Measurements from ENCODE around the gene BTF3.
"Not testable (repeated sequence)": the region's sequence is repeated elsewhere in the genome, so short reads cannot be mapped to it uniquely, and the experiment has no call there.

The BTF3 gene

DNA sequence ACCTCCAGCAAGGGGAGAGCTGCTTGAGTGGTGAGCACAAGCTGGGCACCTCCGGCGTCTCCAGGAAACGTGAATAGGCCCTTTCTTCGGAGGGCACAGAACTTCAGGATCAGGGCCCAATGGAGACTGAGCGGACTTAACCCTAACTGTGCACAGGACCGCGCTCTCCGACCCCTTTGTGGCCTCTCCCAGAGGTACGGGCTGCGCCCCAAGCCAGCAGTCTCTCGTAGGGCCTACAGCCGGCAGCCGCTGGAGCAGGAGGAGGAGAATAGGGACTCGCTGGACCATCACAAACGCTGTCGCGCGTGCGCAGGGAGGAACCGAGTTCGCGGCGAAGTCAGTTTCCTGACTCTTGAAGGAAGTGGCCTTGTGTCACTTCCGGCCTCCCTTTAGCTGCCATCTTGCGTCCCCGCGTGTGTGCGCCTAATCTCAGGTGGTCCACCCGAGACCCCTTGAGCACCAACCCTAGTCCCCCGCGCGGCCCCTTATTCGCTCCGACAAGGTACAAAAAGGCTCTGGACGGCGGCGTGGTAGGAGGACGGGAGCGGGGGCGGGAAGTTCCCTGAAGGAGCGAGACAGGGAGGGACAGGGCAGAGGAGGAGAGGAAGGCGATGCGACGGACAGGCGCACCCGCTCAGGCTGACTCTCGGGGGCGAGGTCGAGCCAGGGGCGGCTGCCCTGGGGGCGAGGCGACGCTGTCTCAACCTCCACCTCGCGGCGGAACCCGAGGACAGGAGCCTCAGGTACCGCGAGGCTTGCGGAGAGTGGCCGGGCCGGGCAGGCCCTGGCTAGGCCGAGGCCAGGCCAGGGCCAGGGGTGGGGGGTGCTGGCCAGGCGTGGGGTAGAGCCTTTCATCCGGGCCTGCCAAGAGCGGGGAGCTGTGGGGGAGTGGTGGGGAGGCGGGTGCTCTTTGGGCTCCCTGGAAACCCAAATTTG is at the start of gene BTF3:
BTF3 (plus strand) TSS at position 386 of the 936 bp plus-strand sequence; CDS start at position 612, 226 bp downstream.
- DNase-seq (ENCODE audit: low read depth in 2 of 2) = peak; percentile 86 to 90

DNA sequence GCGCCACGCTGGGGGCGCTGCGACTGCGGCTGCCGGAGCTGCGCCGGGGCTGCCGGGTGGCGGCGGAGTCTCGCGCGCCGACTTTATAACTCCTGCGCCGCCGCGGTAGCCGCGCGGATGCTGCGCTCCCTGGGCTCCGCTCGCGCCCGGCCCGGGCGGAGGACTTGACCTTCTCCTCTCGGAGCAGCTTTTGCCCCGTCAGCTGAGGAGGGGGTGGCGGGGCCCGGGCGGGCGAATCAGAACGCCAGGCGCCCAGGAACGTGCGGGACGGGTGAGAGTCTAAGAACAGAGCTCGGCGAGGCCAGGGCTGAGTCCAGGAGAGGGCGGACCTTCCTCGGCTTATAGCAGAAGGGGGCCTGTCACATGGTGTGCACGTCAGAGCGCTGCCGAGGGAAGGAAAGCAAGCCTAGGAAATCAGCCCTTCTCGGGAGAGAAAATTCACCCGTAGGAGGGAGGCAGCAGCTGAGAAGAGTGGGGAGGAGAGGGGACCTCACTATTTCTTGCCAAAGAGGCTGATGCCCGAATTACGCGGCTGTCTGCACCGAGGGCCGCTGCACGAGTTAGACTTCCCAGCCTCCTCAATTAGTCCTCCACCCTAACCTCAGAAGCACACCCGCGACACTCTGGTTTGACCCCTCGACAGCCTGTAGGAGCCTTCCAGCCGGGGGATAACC is 49.6 kb upstream of the BTF3 start, which contains the start of gene FOXD1:
FOXD1 (minus strand) TSS at position 315 of the 674 bp plus-strand sequence. CDS start 415 bp downstream, outside the sequence.
- DNase-seq (ENCODE audit: low read depth in 2 of 2) = no peak

GRCh38 chr5:73450137-73450536 is 48.1 kb upstream of the BTF3 start:
- DNase-seq (ENCODE audit: low read depth in 2 of 2) = no peak

- no peak for DNase-seq (ENCODE audit: low read depth in 2 of 2)
These were observed 47.5 kb upstream of the BTF3 start for GRCh38 chr5:73450672-73451223.

GRCh38 chr5:73451224-73452130 is 46.8 kb upstream of the BTF3 start:
- DNase-seq (ENCODE audit: low read depth in 2 of 2) = peak in 1 of 2 experiments; percentile 62

- DNase-seq (ENCODE audit: low read depth in 2 of 2) = no peak
These were observed 46.0 kb upstream of the BTF3 start for GRCh38 chr5:73452215-73452614.

- DNase-seq (ENCODE audit: low read depth in 2 of 2) = no peak
These were observed 43.7 kb upstream of the BTF3 start for GRCh38 chr5:73454379-73455036.

DNA sequence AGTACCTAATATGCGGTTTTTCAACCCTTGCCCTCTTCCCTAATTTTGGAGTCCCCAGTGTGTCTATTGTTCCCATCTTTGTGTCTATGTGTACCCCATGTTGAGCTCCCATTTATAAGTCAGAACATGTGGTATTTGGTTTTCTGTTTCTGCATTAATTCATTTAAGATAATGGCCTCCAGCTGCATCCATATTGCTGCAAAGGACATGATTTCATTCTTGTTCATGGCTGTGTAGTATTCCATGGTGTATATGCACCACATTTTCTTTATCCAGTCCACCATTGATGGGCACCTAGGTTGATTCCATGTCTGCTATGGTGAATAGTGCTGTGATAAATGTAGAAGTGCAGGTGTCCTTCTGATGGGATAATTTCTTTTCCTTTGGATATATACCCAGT is 41.8 kb upstream of the BTF3 start:
- not testable (repeated sequence) for DNase-seq (ENCODE audit: low read depth in 2 of 2)

DNA sequence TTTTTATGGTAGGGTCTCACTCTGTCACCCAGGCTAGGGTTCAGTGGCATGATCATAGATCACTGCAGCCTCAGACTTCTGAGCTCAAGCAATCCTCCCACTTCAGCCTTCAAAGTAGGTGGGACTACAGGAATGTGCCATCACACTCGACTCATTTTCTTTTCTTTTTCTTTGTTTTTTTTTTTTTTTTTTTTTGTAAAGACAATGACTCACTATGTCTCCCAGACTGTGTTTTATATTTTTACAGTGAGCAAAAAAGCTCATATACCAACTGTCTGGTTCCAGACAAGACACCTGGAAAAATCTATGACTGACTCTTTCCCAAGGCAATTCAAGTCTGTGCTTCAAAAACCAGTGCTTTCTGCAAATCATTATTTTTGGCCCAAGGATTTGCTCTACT is 38.9 kb upstream of the BTF3 start:
- no peak for DNase-seq (ENCODE audit: low read depth in 2 of 2)

DNA sequence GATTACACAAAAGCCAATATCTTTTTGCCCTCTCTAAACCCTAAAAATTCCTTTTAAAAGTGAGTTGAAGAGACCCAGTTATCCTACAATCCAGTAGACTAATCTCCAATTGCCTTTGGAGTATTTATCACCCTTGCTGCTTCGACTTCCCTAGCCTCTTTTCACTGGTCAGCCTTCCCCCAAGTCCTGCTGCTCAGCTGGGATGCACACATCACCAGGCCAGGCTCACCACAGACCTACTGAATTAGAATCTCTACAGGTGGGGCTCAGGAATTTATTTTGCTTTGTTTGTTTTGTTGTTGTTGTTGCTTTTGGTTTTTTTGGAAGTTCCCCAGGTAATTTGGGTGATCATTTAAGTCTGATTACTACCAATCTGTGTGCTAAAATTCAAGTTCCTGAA is 38.1 kb upstream of the BTF3 start:
- no peak for DNase-seq (ENCODE audit: low read depth in 2 of 2)

DNA sequence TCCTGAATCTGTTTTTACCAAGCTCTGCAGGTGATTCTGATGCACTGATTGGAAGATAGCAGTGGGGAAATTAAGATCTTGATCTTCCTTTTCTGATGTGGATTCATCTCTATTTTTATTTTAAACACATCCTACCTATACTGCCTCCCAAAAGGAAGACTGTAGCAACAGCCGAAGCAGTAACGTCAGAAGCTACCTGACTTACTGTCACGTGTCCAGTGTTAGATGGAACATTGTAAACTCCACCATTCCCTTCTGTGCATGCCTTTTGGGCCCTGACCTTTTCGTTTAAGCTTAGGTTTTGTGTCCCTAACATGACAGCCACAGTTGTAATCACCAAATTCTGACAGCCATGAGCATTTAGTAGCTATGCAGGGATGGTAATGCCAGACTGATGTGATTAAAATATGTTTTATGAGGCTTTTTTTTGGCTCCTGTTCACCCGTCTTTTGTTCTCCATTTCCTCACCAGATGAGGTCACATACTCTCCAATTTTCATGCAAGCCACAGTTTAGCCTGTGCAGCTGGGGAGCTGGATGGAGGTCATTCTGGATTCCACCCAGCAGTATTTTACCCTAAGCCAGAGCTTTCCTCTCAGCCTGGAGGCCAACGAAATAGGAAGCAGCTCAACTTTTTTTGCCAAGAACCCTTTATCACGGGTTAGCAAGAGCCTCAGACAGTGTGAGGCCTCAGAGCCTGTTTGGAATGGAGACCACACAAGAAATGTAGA is 34.1 kb upstream of the BTF3 start:
- DNase-seq (ENCODE audit: low read depth in 2 of 2) = no peak

DNA sequence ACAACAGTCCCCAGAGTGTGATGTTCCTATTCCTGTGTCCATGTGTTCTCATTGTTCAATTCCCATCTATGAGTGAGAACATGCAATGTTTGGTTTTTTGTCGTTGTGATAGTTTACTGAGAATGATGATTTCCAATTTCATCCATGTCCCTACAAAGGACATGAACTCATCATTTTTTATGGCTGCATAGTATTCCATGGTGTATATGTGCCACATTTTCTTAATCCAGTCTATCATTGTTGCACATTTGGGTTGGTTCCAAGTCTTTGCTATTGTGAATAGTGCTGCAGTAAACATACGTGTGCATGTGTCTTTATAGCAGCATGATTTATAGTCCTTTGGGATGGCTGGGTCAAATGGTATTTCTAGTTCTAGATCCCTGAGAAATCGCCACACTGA is 29.6 kb upstream of the BTF3 start:
- not testable (repeated sequence) for DNase-seq (ENCODE audit: low read depth in 2 of 2)

GRCh38 chr5:73469878-73470277 is 28.4 kb upstream of the BTF3 start:
- DNase-seq (ENCODE audit: low read depth in 2 of 2) = no peak

GRCh38 chr5:73471654-73472053 is 26.6 kb upstream of the BTF3 start:
- no peak for DNase-seq (ENCODE audit: low read depth in 2 of 2)

- DNase-seq (ENCODE audit: low read depth in 2 of 2) = no peak
These were observed 26.1 kb upstream of the BTF3 start for GRCh38 chr5:73472116-73472515.

GRCh38 chr5:73480500-73480899 is 17.7 kb upstream of the BTF3 start:
- no peak for DNase-seq (ENCODE audit: low read depth in 2 of 2)

- DNase-seq (ENCODE audit: low read depth in 2 of 2) = no peak
These were observed 15.7 kb upstream of the BTF3 start for GRCh38 chr5:73482383-73483136.

DNA sequence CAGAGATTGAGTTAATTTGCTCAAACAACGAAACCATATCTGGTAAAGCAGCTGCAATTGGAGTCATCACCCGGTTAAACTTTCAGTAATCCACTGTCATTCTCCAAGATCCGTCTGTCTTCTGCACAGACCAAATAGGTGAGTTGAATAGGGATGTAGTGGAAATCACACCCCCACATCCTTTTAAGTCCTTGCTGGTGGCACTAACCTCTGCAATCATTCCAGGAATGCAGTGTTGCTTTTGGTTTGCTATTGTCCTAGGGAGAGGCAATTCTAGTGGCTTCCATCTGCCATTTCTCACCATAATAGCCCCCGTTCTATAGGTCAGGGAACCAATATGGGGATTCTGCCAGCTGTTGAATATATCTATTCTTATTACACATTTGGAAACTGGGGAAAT is 14.6 kb upstream of the BTF3 start:
- no peak for DNase-seq (ENCODE audit: low read depth in 2 of 2)

- DNase-seq (ENCODE audit: low read depth in 2 of 2) = no peak
These were observed 13.7 kb upstream of the BTF3 start for GRCh38 chr5:73484511-73484910.

Data from stimulated activated CD4-positive, alpha-beta T cell treated with anti-CD3 and anti-CD28 coated beads, Interleukin-12 subunit alpha, Interleukin-12 subunit beta, amount 100 ng/mL, for 24 hours (primary cell).